ENCODE measurements around the gene ST8SIA1.
A peak's percentile ranks its signal among the peaks of the same experiment; 100 is the strongest.

Gene ST8SIA1, protein sequence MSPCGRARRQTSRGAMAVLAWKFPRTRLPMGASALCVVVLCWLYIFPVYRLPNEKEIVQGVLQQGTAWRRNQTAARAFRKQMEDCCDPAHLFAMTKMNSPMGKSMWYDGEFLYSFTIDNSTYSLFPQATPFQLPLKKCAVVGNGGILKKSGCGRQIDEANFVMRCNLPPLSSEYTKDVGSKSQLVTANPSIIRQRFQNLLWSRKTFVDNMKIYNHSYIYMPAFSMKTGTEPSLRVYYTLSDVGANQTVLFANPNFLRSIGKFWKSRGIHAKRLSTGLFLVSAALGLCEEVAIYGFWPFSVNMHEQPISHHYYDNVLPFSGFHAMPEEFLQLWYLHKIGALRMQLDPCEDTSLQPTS

DNA sequence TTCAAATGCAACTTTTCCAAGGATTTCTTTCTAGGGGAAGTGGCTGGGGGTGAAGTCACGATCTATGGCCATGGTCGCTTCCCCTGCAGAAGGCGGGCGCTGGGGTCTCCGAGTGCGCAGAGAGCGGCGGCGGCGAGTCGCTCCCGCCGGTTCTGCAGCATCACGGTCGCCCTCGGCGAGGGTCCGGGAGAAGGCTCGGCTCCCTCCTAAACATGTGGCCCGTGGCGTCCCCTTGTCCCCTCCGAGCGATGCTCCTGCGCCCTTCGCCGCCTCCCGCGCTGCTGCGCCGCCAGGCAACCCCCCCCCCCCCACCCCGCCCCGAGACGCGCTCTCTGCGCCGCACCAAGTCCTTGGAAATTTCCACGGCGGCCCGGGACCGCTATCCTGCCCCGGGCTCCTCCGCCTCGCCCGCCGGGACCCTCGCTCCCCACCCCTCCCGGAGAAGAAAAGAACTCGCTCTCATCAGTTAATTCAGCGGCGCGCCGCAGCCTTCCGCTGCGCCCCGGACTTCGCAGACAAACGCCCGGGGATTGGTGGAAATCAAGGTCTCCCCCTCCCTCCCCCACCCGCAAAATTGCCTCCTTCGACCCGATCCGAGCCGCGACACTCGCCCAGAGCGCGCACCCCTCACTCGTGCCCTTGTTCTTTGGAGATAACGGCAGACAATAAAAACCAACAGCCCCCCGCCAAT is at the start of gene ST8SIA1:
Gene ST8SIA1, minus strand, starts transcription at position 298 of the 691 bp plus-strand sequence. CDS start 475 bp downstream, outside the sequence.
- DNase-seq = no peak

- DNase-seq = no peak
These were observed 45.5 kb upstream of the ST8SIA1 start for GRCh38 chr12:22380031-22380430.

DNA sequence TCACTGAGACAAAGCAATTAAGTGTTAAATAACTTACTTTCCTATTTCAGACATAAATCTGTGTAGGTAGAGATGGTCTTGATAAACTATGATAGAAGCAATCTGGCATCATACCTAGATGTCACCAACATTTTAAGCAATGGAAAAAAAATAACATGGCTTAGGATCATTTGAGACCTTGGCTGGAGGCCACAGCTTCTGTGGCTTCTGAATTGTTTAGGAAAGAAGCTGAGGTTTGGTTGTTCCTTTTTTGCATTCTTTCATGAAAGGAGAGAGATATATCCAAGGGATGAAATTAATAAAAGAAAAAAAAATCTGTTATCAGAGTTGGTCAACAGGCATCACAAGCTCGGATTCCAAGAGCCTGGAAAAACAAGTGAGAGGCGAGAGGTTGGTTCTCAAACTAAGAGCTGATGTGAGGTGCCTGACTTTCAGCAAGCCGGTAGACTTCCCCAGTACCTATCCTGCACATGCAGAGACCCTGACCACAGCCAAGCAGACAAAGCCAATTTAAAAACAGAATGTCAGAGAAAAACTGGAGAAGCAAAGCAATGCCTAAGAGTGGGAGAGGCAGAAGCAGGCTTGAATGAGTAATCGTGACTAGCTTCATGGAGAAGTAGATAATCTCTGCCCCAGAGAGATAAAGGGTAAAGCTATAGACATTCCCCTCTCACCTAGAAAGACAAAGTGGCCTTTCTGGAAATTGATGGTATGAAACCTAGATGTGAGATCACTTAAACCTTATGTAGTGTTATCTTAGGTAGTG is 43.4 kb upstream of the ST8SIA1 start:
- no peak for DNase-seq

GRCh38 chr12:22376596-22377150 is 42.2 kb upstream of the ST8SIA1 start:
- peak; percentile 28 for DNase-seq

DNA sequence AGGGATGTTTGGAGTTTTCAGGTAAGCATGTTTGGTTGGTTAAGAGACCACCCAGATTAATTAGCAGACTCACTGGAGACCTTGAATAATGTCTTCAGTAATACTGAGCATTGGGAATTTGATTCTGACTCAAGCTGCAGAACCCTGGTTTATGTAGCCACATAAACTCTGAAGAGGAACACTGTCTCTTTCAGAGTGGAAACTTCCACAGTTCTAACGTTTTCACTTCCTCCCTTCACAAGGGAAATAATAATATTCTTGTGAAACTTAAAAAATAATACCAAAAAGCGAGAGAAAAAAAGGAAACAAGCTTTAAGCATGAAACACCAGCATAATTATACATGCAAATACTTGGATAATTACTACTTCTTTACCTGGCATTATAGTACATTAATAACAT is 40.0 kb upstream of the ST8SIA1 start:
- no peak for DNase-seq

- DNase-seq = no peak
These were observed 37.9 kb upstream of the ST8SIA1 start for GRCh38 chr12:22372277-22372837.

GRCh38 chr12:22366181-22366580 is 31.7 kb upstream of the ST8SIA1 start:
- no peak for DNase-seq

- DNase-seq = no peak
These were observed 27.3 kb upstream of the ST8SIA1 start for GRCh38 chr12:22361785-22362184.

GRCh38 chr12:22360774-22361173 is 26.3 kb upstream of the ST8SIA1 start:
- no peak for DNase-seq

DNA sequence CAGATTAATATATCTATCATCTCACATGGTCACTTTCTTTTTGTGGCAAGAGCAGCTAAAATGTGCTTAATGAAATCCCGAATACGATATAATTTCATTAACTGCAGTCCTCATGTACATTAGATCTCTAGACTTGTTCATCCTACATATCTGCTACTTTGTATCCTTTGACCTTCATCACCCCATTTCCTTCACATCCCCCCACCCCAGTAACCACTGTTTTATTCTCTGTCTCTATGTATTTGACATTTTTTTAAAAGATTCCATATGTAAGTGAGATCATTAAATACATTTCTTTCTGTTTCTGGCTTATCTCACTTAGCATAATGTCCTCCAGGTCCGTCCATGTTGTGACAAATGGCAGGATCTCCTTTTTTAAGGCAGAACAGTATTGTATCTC is 23.0 kb upstream of the ST8SIA1 start:
- no peak for DNase-seq

DNA sequence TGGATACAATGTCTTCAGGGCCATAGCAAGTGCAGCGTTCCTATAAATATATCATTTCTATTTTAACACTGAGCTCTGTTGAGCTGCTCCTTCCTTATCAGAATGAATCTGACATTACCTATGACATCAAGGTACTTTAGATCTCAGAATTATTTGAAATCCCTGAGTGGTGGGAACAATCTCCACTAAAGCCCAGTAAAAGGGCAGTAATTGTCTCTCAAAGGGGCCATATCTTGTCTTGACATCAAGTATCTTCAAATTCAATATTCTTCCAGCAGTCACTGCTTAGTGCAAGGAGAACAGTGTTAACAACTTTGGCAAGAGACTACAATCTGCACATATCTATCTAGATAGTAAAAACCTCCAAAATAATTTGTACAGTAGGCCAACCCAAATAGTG is 21.7 kb upstream of the ST8SIA1 start:
- DNase-seq = no peak

GRCh38 chr12:22355011-22355580 is 20.6 kb upstream of the ST8SIA1 start:
- no peak for DNase-seq

GRCh38 chr12:22353615-22354325 is 19.3 kb upstream of the ST8SIA1 start:
- no peak for DNase-seq

DNA sequence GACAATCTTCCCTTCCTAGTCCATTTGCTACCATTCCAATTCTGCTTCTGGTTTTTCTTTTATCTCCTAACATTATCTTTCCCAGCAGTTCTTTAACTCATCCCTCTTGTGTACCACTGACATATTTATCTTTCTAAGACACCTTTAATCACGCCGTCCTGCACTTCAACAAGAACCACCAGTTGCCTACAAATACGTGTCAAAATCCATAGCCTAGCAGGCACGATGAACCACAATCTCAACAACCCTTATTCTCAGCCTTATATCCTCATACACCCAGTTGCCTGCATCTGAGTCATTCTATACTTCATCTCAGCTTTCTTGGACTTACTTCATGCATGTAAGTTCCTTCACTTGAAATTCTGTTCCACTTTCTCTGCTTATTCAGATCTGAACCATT is 16.4 kb upstream of the ST8SIA1 start:
- no peak for DNase-seq

GRCh38 chr12:22348208-22348607 is 13.7 kb upstream of the ST8SIA1 start:
- no peak for DNase-seq

DNA sequence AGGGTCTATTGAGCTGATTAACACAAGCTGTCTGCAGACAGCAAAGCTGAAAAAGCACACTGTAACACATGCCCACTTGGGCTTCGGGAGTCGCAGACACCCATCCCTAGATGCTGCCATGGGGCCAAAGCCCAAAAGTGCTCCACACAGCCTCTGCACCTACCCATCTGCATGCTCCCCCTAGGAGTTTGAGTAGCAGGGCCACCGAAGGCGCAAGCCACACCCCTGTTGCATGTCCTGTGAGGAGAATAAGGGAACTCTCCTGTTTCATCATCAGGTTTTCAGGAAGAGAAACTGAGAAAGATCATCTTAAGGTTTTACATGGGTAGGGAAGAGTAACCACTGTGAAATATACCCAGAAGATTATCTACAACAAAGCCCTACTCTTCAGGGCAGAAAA is 5.6 kb upstream of the ST8SIA1 start:
- DNase-seq = no peak

DNA sequence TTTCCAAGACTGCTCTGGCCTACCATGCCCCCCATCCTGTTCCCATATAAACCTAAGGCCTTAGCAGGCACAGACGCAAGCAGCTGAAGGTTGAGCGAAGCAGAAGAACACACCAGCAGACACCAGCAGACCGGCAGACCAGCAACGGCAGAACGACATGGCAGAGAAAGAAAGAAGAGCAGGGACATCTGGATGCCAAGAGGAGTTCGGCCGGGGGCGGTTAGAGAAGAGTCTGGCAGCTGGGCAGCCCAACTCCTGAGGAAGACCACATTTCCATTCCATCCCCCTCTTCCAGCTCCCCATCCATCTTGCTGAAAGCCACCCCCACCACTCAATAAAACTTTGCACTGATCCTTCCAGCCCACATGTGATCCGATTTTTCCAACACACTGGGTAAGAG is 5.2 kb upstream of the ST8SIA1 start:
- no peak for DNase-seq

DNA sequence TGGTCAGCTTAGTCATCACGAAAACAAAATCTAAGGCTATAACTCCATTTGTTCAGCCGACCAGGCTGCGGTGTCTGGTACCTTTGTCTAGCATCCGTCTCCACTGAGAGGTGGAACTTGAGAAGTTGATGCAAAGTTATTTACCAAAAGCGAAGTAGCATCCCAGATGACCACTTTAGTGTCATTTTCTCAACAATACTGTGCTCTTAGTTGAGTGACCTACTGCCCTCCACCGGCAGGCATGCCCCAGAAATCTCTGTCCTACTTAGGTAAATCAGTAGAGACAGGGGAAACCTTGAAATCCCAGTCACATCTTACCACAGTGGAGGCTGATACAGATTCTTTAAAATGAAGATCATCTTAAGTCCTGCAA is 1.3 kb upstream of the ST8SIA1 start:
- DNase-seq = no peak

DNA sequence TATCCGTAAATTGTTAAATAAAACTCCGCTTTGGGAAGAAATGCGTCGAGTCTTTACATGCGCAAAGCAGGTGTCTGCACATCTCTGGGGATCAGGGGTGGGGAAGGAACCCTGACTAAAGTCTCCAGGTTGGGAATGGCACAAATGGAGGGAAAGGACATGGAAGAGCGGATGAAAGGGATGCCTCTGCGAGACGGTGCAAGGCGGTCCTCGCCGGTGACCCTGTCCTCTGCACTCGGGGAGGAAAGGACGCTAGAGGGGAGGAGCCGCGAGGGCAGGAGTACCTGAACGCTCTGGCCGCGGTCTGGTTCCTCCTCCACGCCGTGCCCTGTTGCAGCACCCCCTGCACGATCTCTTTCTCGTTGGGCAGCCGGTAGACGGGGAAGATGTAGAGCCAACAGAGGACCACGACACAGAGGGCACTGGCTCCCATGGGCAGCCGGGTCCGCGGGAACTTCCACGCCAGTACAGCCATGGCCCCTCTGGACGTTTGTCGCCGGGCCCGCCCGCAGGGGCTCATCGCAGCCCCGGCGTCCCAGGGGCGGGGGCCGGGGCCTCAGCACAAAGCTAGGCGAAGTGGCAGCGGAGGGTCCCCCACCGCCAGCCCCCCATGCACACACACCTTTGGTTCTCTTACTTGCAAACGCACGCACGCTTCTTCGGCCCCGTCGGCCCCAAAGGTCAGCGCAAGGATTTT is 646 bp downstream of the ST8SIA1 start:
- peak; percentile 28 for DNase-seq

DNA sequence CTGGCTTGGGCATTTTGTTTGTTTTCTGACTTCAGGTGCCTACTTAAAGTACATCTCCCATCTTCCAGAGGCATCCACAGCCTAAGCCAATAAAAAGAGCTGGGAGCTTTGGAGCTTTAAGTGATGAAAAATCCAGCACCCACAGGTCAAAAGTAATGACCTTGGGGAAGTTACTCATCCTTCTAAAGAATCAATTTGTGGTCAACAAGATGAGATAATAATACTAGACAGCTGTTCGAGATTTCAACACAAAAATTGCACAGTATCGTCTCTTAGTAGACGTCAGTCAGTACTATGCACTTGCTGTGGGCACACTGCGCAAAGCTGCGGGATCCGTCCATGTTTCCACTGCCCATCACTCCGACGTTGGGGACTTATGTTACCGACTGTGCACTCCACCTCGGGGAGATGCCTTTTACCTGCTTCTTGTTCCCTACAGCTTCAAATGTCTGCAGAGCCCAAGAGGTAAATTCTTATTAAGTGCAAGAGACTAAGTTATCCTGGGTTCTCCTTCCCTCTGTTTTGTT is 1.3 kb downstream of the ST8SIA1 start:
- DNase-seq = no peak

DNA sequence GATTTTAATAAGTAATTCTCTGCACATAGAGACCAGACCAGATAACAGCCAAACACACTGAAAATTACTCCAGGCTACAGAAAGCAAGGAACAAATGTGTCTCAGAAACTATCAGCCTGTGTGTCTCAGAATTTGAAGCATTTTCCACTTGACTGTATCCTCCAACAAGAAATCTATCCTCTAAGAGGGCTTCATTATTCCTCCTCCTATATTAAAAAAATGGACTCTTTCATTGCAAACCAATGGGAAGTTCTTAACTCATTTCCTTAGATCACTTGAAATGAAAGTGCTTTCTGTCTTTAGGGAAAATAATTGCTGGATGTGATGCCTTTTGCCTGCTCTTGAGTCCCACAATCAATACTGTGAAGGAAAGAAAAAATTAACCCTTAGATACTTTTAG is 2.3 kb downstream of the ST8SIA1 start:
- no peak for DNase-seq

All from NCI-H510A treated with DMSO at 0.1 percent for 48 hours (cell line).